Activated naive CD4-positive, alpha-beta T cell treated with Interleukin-2 at 50 U/mL for 16 hours (primary cell): ENCODE data around the gene PRMT7.

Experiments
- DNase-seq: peaks from one replicate; pipeline ENCODE4 v3.0.0-alpha.2; 2020

PRMT7 gene

GRCh38 chr16:68379472-68380347 is 68.9 kb downstream of the PRMT7 start:
- no peak for DNase-seq

- no peak for DNase-seq
Measured at GRCh38 chr16:68380348-68380670, 69.5 kb downstream of the PRMT7 start.

DNA sequence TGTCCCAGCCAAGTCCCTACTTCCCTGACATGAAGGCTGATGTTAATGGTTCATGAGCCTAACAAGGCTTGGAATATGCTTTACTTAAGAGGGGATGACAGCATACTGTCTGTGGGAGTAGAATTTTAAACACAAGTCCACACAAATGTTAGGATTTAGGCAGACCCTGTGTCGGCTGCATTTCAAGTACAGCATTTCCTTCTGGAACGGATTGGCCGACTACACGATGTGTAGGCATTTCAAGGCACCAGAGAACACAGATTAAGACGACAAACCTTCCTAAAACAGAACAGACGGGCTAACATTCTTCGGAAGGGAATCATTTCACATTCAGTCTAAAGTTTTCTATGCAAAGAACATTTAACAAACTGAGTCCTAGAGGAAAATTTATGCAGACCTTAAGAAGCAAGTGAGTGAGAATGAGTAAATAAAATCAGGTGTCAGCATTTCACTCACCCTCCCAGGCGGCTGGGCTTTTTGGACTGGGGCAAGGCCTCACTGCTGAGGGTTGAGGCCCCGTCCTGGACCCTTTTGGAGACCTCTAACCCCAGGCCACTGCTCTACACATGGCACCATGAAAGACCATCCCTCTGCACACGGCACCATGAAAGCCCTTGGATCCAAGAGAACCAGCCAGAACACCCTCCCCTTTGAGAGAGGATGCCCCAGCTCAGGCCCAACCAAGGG is 70.0 kb downstream of the PRMT7 start:
- DNase-seq = no peak

- no peak for DNase-seq
Measured at GRCh38 chr16:68381363-68381724, 70.5 kb downstream of the PRMT7 start.

DNA sequence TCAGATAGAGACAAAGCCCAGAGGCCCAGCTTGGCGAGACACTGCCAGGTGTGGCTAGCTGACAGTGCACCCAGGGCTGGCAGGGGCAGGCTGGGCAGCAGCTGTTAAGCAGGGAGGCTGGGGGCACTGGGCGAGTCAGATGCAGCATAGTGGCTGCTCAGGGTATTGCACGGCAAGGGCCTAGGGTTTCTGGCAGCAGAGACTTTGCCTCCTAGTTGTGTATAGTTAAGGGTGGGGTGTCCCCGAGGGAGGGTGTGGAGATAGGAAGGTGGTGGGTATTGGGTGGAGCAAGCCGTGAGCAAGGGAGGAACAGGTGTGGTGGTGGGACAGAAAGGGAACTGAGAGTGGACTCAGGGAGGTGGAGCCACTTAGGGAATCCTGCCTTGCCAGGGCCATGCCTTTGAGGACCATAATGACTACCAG is 71.5 kb downstream of the PRMT7 start:
- no peak for DNase-seq

DNA sequence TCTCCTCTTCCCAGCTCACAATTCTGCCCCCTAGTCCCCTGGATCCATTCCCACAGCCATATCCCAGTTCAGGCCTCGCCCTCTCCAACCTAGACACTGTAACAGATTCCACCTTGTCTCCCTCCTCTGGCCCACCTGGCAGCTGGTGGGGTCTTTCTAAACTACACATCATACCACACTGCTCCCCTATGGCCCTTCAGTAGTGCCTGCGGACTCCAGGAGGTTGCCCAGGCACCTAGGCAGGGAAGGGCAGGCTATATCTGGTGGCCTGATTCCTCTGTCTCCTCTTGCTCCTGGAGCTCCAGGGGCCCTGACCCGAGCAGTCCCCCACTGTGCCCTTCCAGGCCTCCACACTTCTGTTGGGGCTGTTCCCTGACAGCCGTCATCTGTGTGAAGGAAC is 73.0 kb downstream of the PRMT7 start:
- no peak for DNase-seq

- DNase-seq = no peak
Measured at GRCh38 chr16:68384288-68385161, 73.7 kb downstream of the PRMT7 start.

DNA sequence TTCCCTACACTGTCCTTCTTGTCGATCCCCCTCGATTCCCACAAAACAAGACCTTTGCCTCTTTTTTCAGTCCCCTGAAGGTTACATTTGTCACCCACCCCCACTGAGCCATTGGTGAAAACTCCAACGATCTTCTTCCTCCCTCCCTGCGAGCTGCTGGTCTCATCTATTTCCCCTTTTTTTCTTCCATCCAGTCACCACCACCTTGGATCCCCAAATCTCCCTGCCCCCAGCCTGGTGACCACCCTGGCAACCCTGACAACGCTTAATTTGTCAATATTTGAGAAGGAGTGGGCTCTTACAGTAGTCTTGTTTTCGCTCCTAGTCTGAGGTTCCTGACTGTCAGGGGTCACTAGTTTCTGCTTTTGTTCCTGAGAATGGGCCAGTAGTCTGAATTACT is 74.6 kb downstream of the PRMT7 start:
- no peak for DNase-seq

GRCh38 chr16:68386628-68387027 is 75.8 kb downstream of the PRMT7 start:
- DNase-seq = no peak

- no peak for DNase-seq
Measured at GRCh38 chr16:68387301-68387700, 76.5 kb downstream of the PRMT7 start.

DNA sequence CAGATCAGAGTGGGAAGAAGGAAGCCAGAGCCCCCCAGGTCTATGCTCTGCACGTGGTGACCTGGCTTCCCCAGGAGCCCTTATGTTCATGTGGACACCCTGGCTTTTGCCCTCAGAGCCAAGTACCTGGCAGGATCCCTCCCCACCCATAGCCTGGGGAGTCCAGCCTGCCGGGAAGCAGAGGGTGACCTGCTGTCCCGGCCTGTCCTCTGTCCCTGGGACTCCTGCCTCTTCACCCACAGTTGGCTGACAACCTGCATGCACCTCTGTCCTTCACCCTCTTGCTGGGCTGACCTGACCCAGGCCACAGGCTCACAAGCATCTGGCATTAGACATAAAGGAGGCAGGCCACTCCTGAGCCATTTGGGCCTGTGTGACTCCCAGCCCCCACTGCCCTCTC is 77.3 kb downstream of the PRMT7 start:
- DNase-seq = no peak

DNA sequence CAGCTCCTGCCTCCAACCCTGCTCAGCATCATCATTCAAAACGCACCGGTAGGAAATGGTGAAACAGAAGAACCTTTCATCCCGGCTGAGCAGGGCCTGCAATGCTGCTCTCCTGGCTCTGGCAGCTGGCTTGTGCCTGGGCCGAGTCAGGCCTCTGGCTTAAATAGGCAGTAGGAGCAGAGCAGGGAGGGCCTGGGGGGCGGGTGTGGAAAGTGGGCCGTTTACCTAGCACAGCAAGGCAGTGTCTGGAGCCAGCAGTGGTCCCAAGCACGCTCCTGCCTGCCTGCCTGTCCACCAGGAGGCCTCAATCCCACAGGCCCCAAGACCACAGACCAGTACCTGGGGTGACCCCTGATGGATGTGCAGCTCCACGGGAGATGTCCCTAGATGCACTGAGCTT is 78.2 kb downstream of the PRMT7 start:
- DNase-seq = no peak

GRCh38 chr16:68389750-68390371 is 79.0 kb downstream of the PRMT7 start:
- no peak for DNase-seq

DNA sequence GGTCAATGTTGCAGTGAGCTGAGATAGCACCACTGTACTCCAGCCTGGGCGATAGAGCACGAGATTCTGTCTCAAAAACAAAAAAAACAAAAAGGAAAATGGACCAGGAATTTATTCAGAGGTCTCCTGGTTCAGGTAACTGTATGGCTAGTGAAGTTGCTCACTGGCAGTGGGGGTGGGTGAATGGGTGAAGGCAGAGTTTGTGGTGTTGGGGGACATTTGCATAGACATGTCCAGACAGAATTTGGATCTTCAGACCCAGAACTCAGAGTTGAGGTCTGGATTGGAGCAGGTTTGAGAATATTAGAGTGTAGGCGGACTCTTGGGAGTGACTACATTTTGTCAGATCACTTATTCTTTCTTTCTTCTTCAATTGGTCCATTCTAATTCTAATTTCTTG is 82.5 kb downstream of the PRMT7 start:
- DNase-seq = no peak

DNA sequence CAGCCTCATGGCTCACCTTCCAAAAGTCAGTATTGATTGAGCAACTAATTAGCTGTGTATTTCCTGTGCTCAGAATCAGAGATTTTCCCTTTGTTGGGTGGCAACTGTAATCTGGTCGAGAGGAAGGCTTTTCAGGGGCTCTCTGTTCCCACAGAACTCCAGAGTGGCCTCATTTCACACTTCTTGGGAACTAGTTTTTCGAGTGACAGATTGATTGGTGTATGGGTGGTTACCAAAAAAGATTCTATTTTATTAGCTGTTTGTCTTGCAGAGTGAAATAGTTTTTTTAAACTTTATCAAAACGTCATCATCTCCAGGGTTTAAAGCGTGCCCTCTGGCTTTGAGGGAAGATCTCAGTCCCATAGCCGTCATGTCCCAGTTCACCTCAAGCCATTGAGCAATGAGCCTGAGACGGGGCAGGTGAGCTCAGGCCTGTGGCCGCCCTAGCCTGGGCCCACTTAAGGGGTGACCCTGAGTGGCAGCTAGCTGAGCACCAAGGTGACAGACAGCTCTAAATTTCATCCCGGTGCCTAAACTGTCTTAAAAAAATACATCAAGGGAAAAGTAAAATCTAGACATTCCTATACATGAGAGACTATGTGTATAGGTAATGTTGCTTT is 84.5 kb downstream of the PRMT7 start:
- no peak for DNase-seq

- DNase-seq = no peak
Measured at GRCh38 chr16:68395815-68396214, 85.0 kb downstream of the PRMT7 start.

DNA sequence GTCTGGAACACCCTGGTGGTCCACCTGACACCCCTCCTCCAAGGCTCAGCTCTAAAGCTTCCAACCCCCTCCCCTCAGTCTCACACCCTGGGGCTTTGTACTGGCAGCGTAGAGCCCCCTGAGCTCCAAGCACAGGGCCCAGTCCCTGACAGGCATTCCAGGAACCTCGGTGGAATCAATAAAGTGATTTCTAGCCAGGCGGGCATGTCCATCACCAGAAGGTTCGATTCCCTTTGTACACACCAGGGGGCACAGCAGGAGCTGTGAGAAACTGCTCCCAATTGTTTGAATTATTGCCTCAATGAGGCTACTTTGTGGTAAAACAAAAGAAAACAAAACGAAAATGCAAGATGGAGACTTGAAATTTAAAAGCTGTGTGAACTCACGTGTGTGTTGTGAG is 85.7 kb downstream of the PRMT7 start:
- DNase-seq = peak; percentile 55

GRCh38 chr16:68397710-68398201 is 86.9 kb downstream of the PRMT7 start:
- DNase-seq = no peak

DNA sequence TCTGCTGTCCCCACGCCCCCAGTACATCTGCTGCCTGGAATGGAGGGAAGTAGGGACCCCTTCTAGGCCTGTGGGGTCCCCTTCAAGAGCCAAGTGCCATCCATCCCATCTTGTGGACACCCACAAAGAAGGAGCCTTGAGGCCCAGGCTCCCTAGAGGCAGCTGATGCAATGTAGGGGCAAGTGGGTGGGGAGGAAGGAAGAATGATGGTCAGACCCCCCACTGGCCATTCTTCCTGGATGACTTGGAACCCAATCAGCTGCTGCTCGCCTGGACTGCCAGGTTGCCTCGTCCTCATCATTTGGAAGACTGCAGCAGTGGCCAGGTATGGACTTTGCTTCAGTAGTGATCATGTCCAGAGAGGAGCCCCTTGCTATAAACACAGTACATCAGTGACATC is 88.6 kb downstream of the PRMT7 start:
- DNase-seq = no peak

DNA sequence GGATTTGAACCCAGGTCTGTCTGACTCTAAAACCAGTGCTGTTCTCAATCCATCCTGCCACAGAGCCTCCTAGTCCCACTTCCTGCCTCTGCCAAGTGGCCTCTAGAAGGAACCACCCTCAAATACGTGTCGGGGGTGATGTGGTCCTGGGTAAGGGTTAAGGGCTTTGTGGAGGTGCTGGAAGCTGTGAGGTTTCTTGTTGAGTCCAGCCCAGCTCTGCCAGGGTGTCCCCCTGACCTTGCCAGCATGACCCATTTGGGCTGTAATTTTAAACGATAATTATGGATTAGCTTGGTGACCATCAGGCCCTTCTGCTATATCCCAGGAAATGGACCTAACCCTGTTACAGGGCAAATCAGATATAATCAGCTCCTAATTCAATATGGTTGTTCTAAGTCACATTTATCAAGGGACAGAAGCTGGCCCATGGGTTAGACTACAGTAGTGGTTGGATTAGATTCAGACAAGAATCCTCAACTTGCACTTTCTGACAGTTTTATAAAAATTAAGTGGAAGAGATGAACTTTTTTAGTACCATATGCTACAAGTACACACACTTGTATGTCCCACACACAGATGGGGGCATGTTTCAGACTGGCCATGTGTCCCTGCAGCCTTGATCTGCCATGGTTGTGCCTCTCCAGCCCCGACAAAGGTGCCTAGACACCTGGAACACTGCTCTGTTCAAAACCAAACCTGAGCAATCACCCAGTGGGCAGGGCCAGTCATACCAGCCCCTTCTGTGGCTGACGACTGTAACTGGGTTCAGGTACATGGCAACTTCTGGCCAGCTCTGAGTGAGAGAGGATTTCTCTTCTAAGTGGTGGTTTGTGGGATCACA is 89.5 kb downstream of the PRMT7 start:
- peak; percentile 19 for DNase-seq

DNA sequence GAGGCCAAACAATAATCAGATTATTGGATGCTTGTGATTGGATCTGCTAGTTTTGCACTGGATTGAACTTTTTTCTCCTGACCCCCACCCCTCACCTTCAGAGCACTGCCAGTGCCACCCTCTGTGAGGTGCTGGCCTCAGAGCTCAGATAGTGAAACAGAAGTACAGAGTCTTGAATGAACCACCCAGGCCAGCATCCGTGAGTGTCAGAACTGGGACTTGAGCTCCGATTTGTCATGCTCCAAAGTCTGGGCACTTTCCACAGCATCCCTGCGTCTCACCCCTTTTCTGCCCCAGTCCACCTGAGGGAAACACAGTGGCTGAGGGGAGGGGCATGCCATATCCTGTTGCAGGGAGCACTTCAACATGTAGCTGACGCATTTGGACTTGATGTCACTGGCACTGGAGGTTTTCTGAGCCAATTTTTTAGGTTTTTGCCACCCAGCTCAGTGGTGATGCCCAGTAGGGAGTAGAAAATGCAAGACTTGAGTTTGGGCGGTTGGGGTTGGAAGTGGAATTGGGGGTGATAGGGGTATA is 90.2 kb downstream of the PRMT7 start:
- DNase-seq = no peak
